DOHH2 (cell line): Measurements from ENCODE around the gene AGBL1.

Experiments used
- H3F3A ChIP-seq: fragments of 200-600 bp; sonication (generic), shearing (Covaris generic); 2 replicates; pipeline ENCODE4 v1.6.0; 2016; ENCODE audit warnings: antibody characterized with exemption, mild to moderate bottlenecking; ENCODE audit not compliant: control insufficient read depth, insufficient read depth
- H3K27ac ChIP-seq: fragments of 200-600 bp; sonication (generic); 2 replicates; pipeline ENCODE4 v1.5.1; 2014; ENCODE audit warnings: low read depth, mild to moderate bottlenecking, low read length, moderate library complexity
- H3K27me3 ChIP-seq: fragments of 200-600 bp; sonication (generic); 2 replicates; pipeline ENCODE4 v1.6.1; 2014; ENCODE audit warnings: mild to moderate bottlenecking, low read length, mixed read lengths; ENCODE audit not compliant: control insufficient read depth
- H3K36me3 ChIP-seq: fragments of 200-600 bp; sonication (generic); 2 replicates; pipeline ENCODE4 v1.6.1; 2014; ENCODE audit warnings: mild to moderate bottlenecking, low read length, moderate library complexity, mixed read lengths; ENCODE audit not compliant: control insufficient read depth
- H3K4me1 ChIP-seq: fragments of 200-600 bp; sonication (generic); 2 replicates; pipeline ENCODE4 v1.6.1; 2014; ENCODE audit warnings: mild to moderate bottlenecking, low read length, mixed read lengths; ENCODE audit not compliant: control insufficient read depth
- H3K4me2 ChIP-seq: fragments of 200-600 bp; sonication (generic); 2 replicates; pipeline ENCODE4 v1.6.0; 2014; ENCODE audit warnings: mild to moderate bottlenecking, low read length, moderate library complexity
- H3K4me3 ChIP-seq: fragments of 200-600 bp; sonication (generic); 2 replicates; pipeline ENCODE4 v1.5.1; 2014; ENCODE audit warnings: mild to moderate bottlenecking, low read length, mixed read lengths
- H3K79me2 ChIP-seq: fragments of 200-600 bp; sonication (generic); 2 replicates; pipeline ENCODE4 v1.6.1; 2014; ENCODE audit warnings: mild to moderate bottlenecking, low read length, mixed read lengths; ENCODE audit not compliant: control insufficient read depth
- H3K9me2 ChIP-seq: fragments of 200-600 bp; sonication (generic); replicated peaks from 2 replicates; pipeline ENCODE4 v1.6.1; 2014; ENCODE audit warnings: mild to moderate bottlenecking, low read length, mixed read lengths; ENCODE audit not compliant: control insufficient read depth
- H3K9me3 ChIP-seq: fragments of 200-600 bp; sonication (generic); 2 replicates; pipeline ENCODE4 v1.6.1; 2014; ENCODE audit warnings: antibody characterized with exemption, low read length, mixed read lengths; ENCODE audit not compliant: control insufficient read depth, insufficient read depth
- H4K20me1 ChIP-seq: fragments of 200-600 bp; sonication (generic); 2 replicates; pipeline ENCODE4 v1.6.0; 2014; ENCODE audit warnings: low read depth, mild to moderate bottlenecking, antibody characterized with exemption, low read length, moderate library complexity; ENCODE audit not compliant: control insufficient read depth, insufficient read depth
- CTCF ChIP-seq: fragments of 200-600 bp; sonication (generic); IDR thresholded peaks from one replicate; pipeline ENCODE4 v1.5.1; 2014; ENCODE audit warnings: antibody characterized with exemption, mild to moderate bottlenecking, low read depth, low read length; ENCODE audit not compliant: poor library complexity, severe bottlenecking
- EZH2phosphoT487 ChIP-seq: fragments of 200-600 bp; sonication (generic); IDR thresholded peaks from 2 replicates; pipeline ENCODE4 v1.6.1; 2017; ENCODE audit warnings: borderline replicate concordance, mild to moderate bottlenecking, antibody characterized with exemption, low read length, moderate library complexity, mixed read lengths

The AGBL1 gene

GRCh38 chr15:86959254-86959653 is 879.6 kb downstream of the AGBL1 start:
- no peaks in the 10 kb centered on the region for H3K9me3 ChIP-seq

GRCh38 chr15:86961669-86962068 is 882.0 kb downstream of the AGBL1 start:
- TF ChIP-seq EZH2phosphoT487 (no peak), CTCF (no peak)
- no peak overlapping the region for H3K27ac ChIP-seq
- no peak overlapping the region for H3K4me3 ChIP-seq
- H4K20me1 ChIP-seq, result no peaks in the 10 kb centered on the region
- no peaks in the 10 kb centered on the region for H3K79me2 ChIP-seq
- no peaks in the 10 kb centered on the region for H3K9me2 ChIP-seq
- no peaks in the 10 kb centered on the region for H3K9me3 ChIP-seq
- H3F3A ChIP-seq, result no peaks in the 10 kb centered on the region
- H3K27me3 ChIP-seq, result no peaks in the 10 kb centered on the region
- H3K36me3 ChIP-seq, result no peaks in the 10 kb centered on the region
- no peak overlapping the region for H3K4me2 ChIP-seq
- no peaks in the 10 kb centered on the region for H3K4me1 ChIP-seq

More at GRCh38 chr15:86959254-86959653, 879.6 kb downstream of the AGBL1 start:
- TF ChIP-seq CTCF (no peak), EZH2phosphoT487 (no peak)
- Histone ChIP-seq H3K27ac (no peak overlapping the region), H3K9me2 (no peaks in the 10 kb centered on the region), H4K20me1 (no peaks in the 10 kb centered on the region), H3K4me2 (no peak overlapping the region), H3K4me1 (no peaks in the 10 kb centered on the region), H3F3A (no peaks in the 10 kb centered on the region), H3K36me3 (no peaks in the 10 kb centered on the region), H3K4me3 (no peak overlapping the region), H3K27me3 (no peaks in the 10 kb centered on the region), H3K79me2 (no peaks in the 10 kb centered on the region)

- Histone ChIP-seq H3K9me2 (no peaks in the 10 kb centered on the region; the same call in 1 of the 2 replicates), H4K20me1 (no peaks in the 10 kb centered on the region), H3F3A (no peaks in the 10 kb centered on the region), H3K4me1 (no peaks in the 10 kb centered on the region), H3K27me3 (no peaks in the 10 kb centered on the region), H3K4me3 (no peak overlapping the region), H3K36me3 (no peaks in the 10 kb centered on the region), H3K79me2 (no peaks in the 10 kb centered on the region), H3K4me2 (no peak overlapping the region), H3K27ac (no peak overlapping the region), H3K9me3 (no peaks in the 10 kb centered on the region)
- no peak for TF ChIP-seq CTCF
- no peak for TF ChIP-seq EZH2phosphoT487
Observed at GRCh38 chr15:86964271-86964670, 884.6 kb downstream of the AGBL1 start.
